Naive thymus-derived CD4-positive, alpha-beta T cell (primary cell): Measurements from ENCODE around the gene SORBS1. TPM values are rescaled to one million over a fixed set of nuclear protein-coding genes. Genes with fewer than 3 reads are reported as not detected.

Experiments
- ATAC-seq: fragments of 150-1000 bp; cut with Tn5 transposase; 2 replicates; pipeline ENCODE4 v1.10.0; 2021; ENCODE audit warnings: mild to moderate bottlenecking, moderate library complexity
- CTCF ChIA-PET: fragments of 350-600 bp; sonication (Branson Sonifier 250); formaldehyde crosslinking; loops from one replicate; lab custom pipeline; 2021; ENCODE audit warnings: antibody characterized with exemption; lab: Charles Lee
- POLR2A ChIA-PET: fragments of 350-600 bp; sonication (Branson Sonifier 250); formaldehyde crosslinking; loops from one replicate; lab custom pipeline; 2021; ENCODE audit warnings: antibody characterized with exemption, inconsistent platforms; lab: Charles Lee
- DNase-seq, 9 donors: peaks; one replicate each; pipeline versions ENCODE4 v3.0.0 to v3.0.0-alpha.2; 2020 to 2022; ENCODE audit warnings: mixed read lengths in 1 of 9
- H3K27ac ChIP-seq: one replicate; pipeline ENCODE4 v1.7.0; 2013; ENCODE audit warnings: mild to moderate bottlenecking, low read depth, low read length, moderate library complexity
- H3K27me3 ChIP-seq, 2 donors: one replicate each; pipeline ENCODE4 v1.7.0; 2013; ENCODE audit warnings: low read length in 2 of 2, mild to moderate bottlenecking in 2 of 2, moderate library complexity in 2 of 2; ENCODE audit not compliant: control insufficient read depth in 2 of 2, insufficient read depth in 2 of 2
- H3K36me3 ChIP-seq, 3 experiments: 1 replicate in 2 of 3; 2 replicates in 1 of 3; pipeline ENCODE4 v1.7.0; 2013; ENCODE audit warnings: low read length in 3 of 3, mild to moderate bottlenecking in 3 of 3, moderate library complexity in 1 of 3; ENCODE audit not compliant: insufficient read depth in 3 of 3, control insufficient read depth in 2 of 3
- H3K4me1 ChIP-seq, 2 donors: one replicate each; pipeline ENCODE4 v1.7.0; 2013; ENCODE audit warnings: low read length in 2 of 2, mild to moderate bottlenecking in 2 of 2, moderate library complexity in 1 of 2; ENCODE audit not compliant: control insufficient read depth in 2 of 2, insufficient read depth in 2 of 2
- H3K4me3 ChIP-seq: 2 replicates; pipeline ENCODE4 v1.7.0; 2013; ENCODE audit warnings: mild to moderate bottlenecking, low read length
- H3K9me3 ChIP-seq, 3 experiments: 1 replicate in 2 of 3; 2 replicates in 1 of 3; pipeline ENCODE4 v1.7.0; 2013; ENCODE audit warnings: low read length in 3 of 3; ENCODE audit not compliant: control insufficient read depth in 2 of 3
- H3K27ac Mint-ChIP-seq, 9 donors: one replicate each; pipeline ENCODE4 v1.8.0; 2020 to 2022; ENCODE audit warnings: mixed read lengths in 9 of 9, mild to moderate bottlenecking in 8 of 9, moderate library complexity in 5 of 9, inconsistent platforms in 2 of 9
- H3K27me3 Mint-ChIP-seq, 5 donors: one replicate each; pipeline ENCODE4 v1.8.0; 2021 to 2022; ENCODE audit warnings: mixed read lengths in 5 of 5, mild to moderate bottlenecking in 1 of 5
- H3K36me3 Mint-ChIP-seq, 5 donors: one replicate each; pipeline ENCODE4 v1.8.0; 2020 to 2022; ENCODE audit warnings: mixed read lengths in 5 of 5, mild to moderate bottlenecking in 3 of 5, inconsistent platforms in 1 of 5
- H3K4me1 Mint-ChIP-seq, 7 donors: one replicate each; pipeline ENCODE4 v1.8.0; 2020 to 2022; ENCODE audit warnings: mixed read lengths in 7 of 7, mild to moderate bottlenecking in 3 of 7, inconsistent platforms in 1 of 7
- H3K4me3 Mint-ChIP-seq, 10 donors: one replicate each; pipeline ENCODE4 v1.8.0; 2020 to 2022; ENCODE audit warnings: mild to moderate bottlenecking in 10 of 10, mixed read lengths in 10 of 10, moderate library complexity in 6 of 10, inconsistent platforms in 2 of 10
- H3K9me3 Mint-ChIP-seq, 11 donors: one replicate each; pipeline ENCODE4 v1.8.0; 2020 to 2022; ENCODE audit warnings: mixed read lengths in 11 of 11, mild to moderate bottlenecking in 4 of 11, inconsistent platforms in 1 of 11, moderate library complexity in 1 of 11
- intact Hi-C, 2 donors: fragments of 100-400 bp; cut with micrococcal nuclease; formaldehyde crosslinking; loops; one replicate each; pipeline ENCODE4 v1.15.1; 2023
- polyA plus RNA-seq, 2 donors: library from polyadenylated mRNA; unstranded; fragments of 300-500 nt; fragmentation: Illumina TruSeq; gene quantifications; one replicate each; pipeline ENCODE4 v1.2.3, GENCODE V29; 2021
- total RNA-seq, 6 experiments: library from RNA in 5 of 6; stranded (reverse) in 5 of 6; gene quantifications; 1 replicate in 5 of 6; 2 replicates in 1 of 6; pipeline ENCODE4 v1.2.3 and lab custom pipeline; 2021 to 2026

Gene SORBS1
- total and polyA plus RNA-seq, 7 experiments from 2014 or later, result 0.58 to 1.9 (median 0.95) TPM

GRCh38 chr10:95485056-95485844 is 75.9 kb downstream of the SORBS1 start:
- Mint-ChIP-seq H3K9me3 (no peaks in the 10 kb centered on the region), H3K4me3 (no peak overlapping the region), H3K36me3 (peaks cover 0 to 3% (median 0%) of the 10 kb centered on the region in 5 donors), H3K4me1 (peaks cover 0 to 7% (median 2%) of the 10 kb centered on the region in 7 donors), H3K27ac (no peak overlapping the region), H3K27me3 (no peaks in the 10 kb centered on the region)
- intact Hi-C loops, result no loop called here
- ATAC-seq (no peak), DNase-seq (no peak)
- Histone ChIP-seq H3K9me3 (no peaks in the 10 kb centered on the region), H3K36me3 (no peaks in the 10 kb centered on the region), H3K27me3 (no peaks in the 10 kb centered on the region), H3K4me3 (no peak overlapping the region), H3K4me1 (no peaks in the 10 kb centered on the region), H3K27ac (no peak overlapping the region)
- ChIA-PET CTCF (no interaction called here), POLR2A (no interaction called here)

- H3K4me3 ChIP-seq, result no peak overlapping the region
- no peaks in the 10 kb centered on the region for H3K9me3 ChIP-seq
- no peaks in the 10 kb centered on the region for H3K4me1 ChIP-seq
- no peaks in the 10 kb centered on the region for H3K27me3 ChIP-seq
- ChIA-PET POLR2A (no interaction called here), CTCF (no interaction called here)
- H3K9me3 Mint-ChIP-seq, result no peaks in the 10 kb centered on the region
- H3K27me3 Mint-ChIP-seq, result peaks cover 0 to 4% (median 0%) of the 10 kb centered on the region in 5 donors
- no peaks in the 10 kb centered on the region for H3K36me3 ChIP-seq
- DNase-seq, result no peak
- H3K27ac Mint-ChIP-seq, result no peak overlapping the region
- H3K36me3 Mint-ChIP-seq, result no peaks in the 10 kb centered on the region
- no peak for ATAC-seq
- no peak overlapping the region for H3K4me3 Mint-ChIP-seq
- H3K27ac ChIP-seq, result no peak overlapping the region
- intact Hi-C loops, result no loop called here
- H3K4me1 Mint-ChIP-seq, result peaks cover 0 to 7% (median 2%) of the 10 kb centered on the region in 7 donors
These were observed 78.5 kb downstream of the SORBS1 start for GRCh38 chr10:95482501-95483233.

GRCh38 chr10:95480901-95481491 is 80.2 kb downstream of the SORBS1 start:
- no peak overlapping the region for H3K4me3 Mint-ChIP-seq
- DNase-seq, result no peak
- H3K4me1 Mint-ChIP-seq, result peaks cover 0 to 7% (median 2%) of the 10 kb centered on the region in 7 donors
- intact Hi-C loops, result no loop called here
- no peaks in the 10 kb centered on the region for H3K36me3 Mint-ChIP-seq
- ATAC-seq, result no peak
- Histone ChIP-seq H3K4me1 (no peaks in the 10 kb centered on the region), H3K9me3 (no peaks in the 10 kb centered on the region), H3K27me3 (no peaks in the 10 kb centered on the region), H3K27ac (no peak overlapping the region), H3K4me3 (no peak overlapping the region), H3K36me3 (no peaks in the 10 kb centered on the region)
- POLR2A ChIA-PET, result no interaction called here
- CTCF ChIA-PET, result no interaction called here
- H3K27ac Mint-ChIP-seq, result no peak overlapping the region
- peaks cover 0 to 4% (median 0%) of the 10 kb centered on the region in 5 donors for H3K27me3 Mint-ChIP-seq
- H3K9me3 Mint-ChIP-seq, result no peaks in the 10 kb centered on the region

- Histone ChIP-seq H3K4me1 (no peaks in the 10 kb centered on the region), H3K4me3 (no peak overlapping the region), H3K9me3 (no peaks in the 10 kb centered on the region), H3K27me3 (no peaks in the 10 kb centered on the region), H3K27ac (no peak overlapping the region), H3K36me3 (no peaks in the 10 kb centered on the region)
- CTCF ChIA-PET, result no interaction called here
- H3K27me3 Mint-ChIP-seq, result peaks cover 0 to 4% (median 0%) of the 10 kb centered on the region in 5 donors
- H3K9me3 Mint-ChIP-seq, result no peaks in the 10 kb centered on the region
- no peak overlapping the region for H3K27ac Mint-ChIP-seq
- POLR2A ChIA-PET, result no interaction called here
- peaks cover 0 to 2% (median 0%) of the 10 kb centered on the region in 7 donors for H3K4me1 Mint-ChIP-seq
- H3K4me3 Mint-ChIP-seq, result no peak overlapping the region
- no peak for DNase-seq
- no peaks in the 10 kb centered on the region for H3K36me3 Mint-ChIP-seq
- ATAC-seq, result no peak
- intact Hi-C loops, result no loop called here
These were observed 80.9 kb downstream of the SORBS1 start for GRCh38 chr10:95480102-95480900.

- CTCF ChIA-PET, result no interaction called here
These were observed 82.2 kb downstream of the SORBS1 start for GRCh38 chr10:95478935-95479334.

GRCh38 chr10:95478185-95478584 is 83.0 kb downstream of the SORBS1 start:
- ATAC-seq, result no peak
- Mint-ChIP-seq H3K4me1 (peaks cover 0 to 2% (median 0%) of the 10 kb centered on the region in 7 donors), H3K27me3 (peaks cover 0 to 4% (median 0%) of the 10 kb centered on the region in 5 donors), H3K4me3 (no peak overlapping the region), H3K36me3 (no peaks in the 10 kb centered on the region), H3K9me3 (no peaks in the 10 kb centered on the region), H3K27ac (no peak overlapping the region)
- no peaks in the 10 kb centered on the region for H3K27me3 ChIP-seq
- no peak overlapping the region for H3K4me3 ChIP-seq
- no peaks in the 10 kb centered on the region for H3K36me3 ChIP-seq
- no peaks in the 10 kb centered on the region for H3K9me3 ChIP-seq
- no peaks in the 10 kb centered on the region for H3K4me1 ChIP-seq
- ChIA-PET POLR2A (interaction anchor here (0.6 kb wide), 1 partner anchor 76 kb away, joined by 3 read pairs; no protein-coding TSS in a partner anchor), CTCF (no interaction called here)
- intact Hi-C loops, result no loop called here
- H3K27ac ChIP-seq, result no peak overlapping the region
- no peak for DNase-seq

More at GRCh38 chr10:95478935-95479334, 82.2 kb downstream of the SORBS1 start:
- Histone ChIP-seq H3K4me3 (no peak overlapping the region), H3K36me3 (no peaks in the 10 kb centered on the region), H3K27ac (no peak overlapping the region), H3K4me1 (no peaks in the 10 kb centered on the region), H3K27me3 (no peaks in the 10 kb centered on the region), H3K9me3 (no peaks in the 10 kb centered on the region)
- ATAC-seq (no peak), DNase-seq (no peak)
- Mint-ChIP-seq H3K9me3 (no peaks in the 10 kb centered on the region), H3K27ac (no peak overlapping the region), H3K36me3 (no peaks in the 10 kb centered on the region), H3K27me3 (peaks cover 0 to 4% (median 0%) of the 10 kb centered on the region in 5 donors), H3K4me3 (no peak overlapping the region), H3K4me1 (peaks cover 0 to 2% (median 0%) of the 10 kb centered on the region in 7 donors)
- intact Hi-C loops, result no loop called here
- POLR2A ChIA-PET, result no interaction called here
